ENCODE measurements around the gene DNAJC24.

GRCh38 chr11:31369348-31370329 lies at the start of gene DNAJC24, which contains the start of gene DCDC1:
- TF ChIP-seq CTCF (conservative IDR thresholded peaks at IDR 0.05 in 1 of 2, IDR thresholded peaks at IDR 0.05 in 1 of 2; ENCODE audit: extremely low read depth in 1 of 2, insufficient read depth in 1 of 2, low read depth in 1 of 2, low read length in 2 of 2) (no peak), EZH2 (IDR thresholded peaks at IDR 0.05; ENCODE audit: borderline replicate concordance, low read length) (no peak)
